SK-N-SH (cell line): ENCODE measurements around the gene LAMA4. TPM values are rescaled to one million over a fixed set of nuclear protein-coding genes. Genes with fewer than 3 reads are reported as not detected.
A peak's percentile ranks its signal among the peaks of the same experiment; 100 is the strongest.

Source experiments
- CTCF ChIA-PET: fragments of 300-600, 350-600 bp; formaldehyde crosslinking; extraction: SDS; loops from one replicate; lab custom pipeline; 2021; lab: Yijun Ruan, JAX
- POLR2A ChIA-PET: fragments of 350-600 bp; sonication (Branson Sonifier 250); formaldehyde crosslinking; extraction: SDS; loops from one replicate; lab custom pipeline; 2020; ENCODE audit warnings: antibody characterized with exemption, inconsistent platforms; lab: Yijun Ruan, JAX
- DNase-seq: peaks from one replicate; pipeline ENCODE4 v3.0.0; 2012
- H2AFZ ChIP-seq: fragments of 200-600 bp; sonication (generic); 2 replicates; pipeline ENCODE4 v1.8.1; 2016; ENCODE audit warnings: antibody characterized with exemption, mild to moderate bottlenecking, low read depth
- H3F3A ChIP-seq: fragments of 200-600 bp; sonication (generic); replicated peaks from 2 replicates; pipeline ENCODE3; 2016; ENCODE audit warnings: antibody characterized with exemption, mild to moderate bottlenecking; ENCODE audit not compliant: insufficient read depth
- H3K27ac ChIP-seq, 2 experiments: fragments of 200-500 bp in 1 of 2; fragments of 200-600 bp in 1 of 2; sonication (Bioruptor generic) in 1 of 2; sonication (generic), shearing (Covaris generic) in 1 of 2; 2 replicates each; pipeline versions ENCODE4 v1.5.1 to v1.6.1; 2014 to 2016; ENCODE audit warnings: low read depth in 2 of 2, inconsistent platforms in 1 of 2, low read length in 1 of 2, mild to moderate bottlenecking in 1 of 2, mixed read lengths in 1 of 2
- H3K27me3 ChIP-seq: fragments of 200-600 bp; sonication (generic), shearing (Covaris generic); 2 replicates; pipeline ENCODE4 v1.6.1; 2016; ENCODE audit warnings: mixed run types; ENCODE audit not compliant: insufficient read depth
- H3K36me3 ChIP-seq, 2 experiments: fragments of 200-500 bp in 1 of 2; fragments of 200-600 bp in 1 of 2; sonication (Bioruptor generic) in 1 of 2; sonication (generic) in 1 of 2; replicated peaks in 1 of 2; 2 replicates each; pipeline versions ENCODE3 to v1.5.1; 2014 to 2016; ENCODE audit warnings: low read length in 1 of 2, mild to moderate bottlenecking in 1 of 2; ENCODE audit not compliant: insufficient read depth in 2 of 2, control insufficient read depth in 1 of 2
- H3K4me1 ChIP-seq, 2 experiments: fragments of 200-500 bp in 1 of 2; fragments of 200-600 bp in 1 of 2; sonication (Bioruptor generic) in 1 of 2; sonication (generic), shearing (Covaris generic) in 1 of 2; 2 replicates each; pipeline versions ENCODE4 v1.5.1 to v1.6.1; 2014 to 2016; ENCODE audit warnings: low read depth in 1 of 2, low read length in 1 of 2, mixed run types in 1 of 2; ENCODE audit not compliant: insufficient read depth in 2 of 2, control insufficient read depth in 1 of 2
- H3K4me2 ChIP-seq: fragments of 200-600 bp; sonication (generic), shearing (Covaris generic); 2 replicates; pipeline ENCODE4 v1.6.1; 2017; ENCODE audit warnings: mixed run types
- H3K4me3 ChIP-seq, 2 experiments: fragments of 200-500 bp in 1 of 2; fragments of 200-600 bp in 1 of 2; sonication (Bioruptor generic) in 1 of 2; sonication (generic), shearing (Covaris generic) in 1 of 2; 2 replicates each; pipeline versions ENCODE4 v1.5.1 to v1.8.1; 2014 to 2016; ENCODE audit warnings: low read depth in 2 of 2, inconsistent platforms in 1 of 2, low read length in 1 of 2, mild to moderate bottlenecking in 1 of 2, mixed read lengths in 1 of 2, moderate library complexity in 1 of 2
- H3K79me2 ChIP-seq: fragments of 200-600 bp; sonication (generic); 2 replicates; pipeline ENCODE4 v1.8.1; 2017; ENCODE audit warnings: mild to moderate bottlenecking; ENCODE audit not compliant: insufficient read depth
- H3K9ac ChIP-seq: fragments of 200-600 bp; sonication (generic); 2 replicates; pipeline ENCODE4 v1.6.1; 2017; ENCODE audit warnings: mixed run types
- H3K9me2 ChIP-seq: fragments of 200-600 bp; sonication (generic); 2 replicates; pipeline ENCODE4 v1.6.1; 2017; ENCODE audit warnings: mixed run types
- H3K9me3 ChIP-seq: fragments of 200-600 bp; sonication (generic); 2 replicates; pipeline ENCODE4 v1.6.1; 2017; ENCODE audit warnings: mixed run types, mild to moderate bottlenecking, moderate library complexity
- H4K20me1 ChIP-seq: fragments of 200-600 bp; sonication (generic); 2 replicates; pipeline ENCODE4 v1.6.1; 2017; ENCODE audit warnings: mild to moderate bottlenecking, mixed run types; ENCODE audit not compliant: insufficient read depth
- CHD2 ChIP-seq: fragments of 150-350 bp; IDR thresholded peaks from 2 replicates; pipeline ENCODE4 v1.6.1; 2018; ENCODE audit warnings: low read length; ENCODE audit not compliant: partially characterized antibody
- EZH2phosphoT487 ChIP-seq: fragments of 200-600 bp; sonication (generic); IDR thresholded peaks from 2 replicates; pipeline ENCODE4 v1.6.1; 2017; ENCODE audit warnings: low read depth, mixed run types, mild to moderate bottlenecking, antibody characterized with exemption, moderate library complexity, borderline replicate concordance
- FOXJ3 ChIP-seq: sonication (generic); formaldehyde crosslinking; IDR thresholded peaks from 2 replicates; pipeline ENCODE4 v1.5.1; 2020; ENCODE audit warnings: mild to moderate bottlenecking, missing genetic modification reagents
- FOXM1 ChIP-seq: IDR thresholded peaks from 2 replicates; pipeline ENCODE4 v1.4.0; 2012; ENCODE audit warnings: low read depth, mild to moderate bottlenecking
- GABPA ChIP-seq: IDR thresholded peaks from 2 replicates; pipeline ENCODE4 v1.4.0; 2012; ENCODE audit warnings: low read depth, mild to moderate bottlenecking
- POLR2AphosphoS5 ChIP-seq: IDR thresholded peaks from 2 replicates; pipeline ENCODE4 v1.6.1; 2012; ENCODE audit warnings: low read depth, low read length
- SIN3A ChIP-seq: IDR thresholded peaks from 2 replicates; pipeline ENCODE4 v1.6.1; 2012; ENCODE audit warnings: low read depth, mild to moderate bottlenecking, low read length, moderate library complexity, borderline replicate concordance
- SMC3 ChIP-seq: IDR thresholded peaks from 2 replicates; pipeline ENCODE4 v1.6.1; 2012; ENCODE audit warnings: low read depth, low read length, improper control_type of control experiment
- YY1 ChIP-seq: IDR thresholded peaks from 2 replicates; pipeline ENCODE4 v1.4.0; 2012; ENCODE audit warnings: low read depth, mild to moderate bottlenecking
- WGBS: methylation state at CpG from one replicate; pipeline ENCODE4 v1.1.6; 2017; ENCODE audit warnings: low lambda C conversion rate; 5-methylcytosine and 5-hydroxymethylcytosine counted together
- polyA plus RNA-seq, 3 experiments: library from polyadenylated mRNA; depleted of rRNA; stranded (reverse); fragments of >200 nt; gene quantifications; 2 replicates each; pipeline ENCODE4 v1.2.3, GENCODE V29; 2012
- TF ChIP-seq, protein P1 (sequence below): IDR thresholded peaks from 2 replicates; pipeline ENCODE4 v1.4.0; 2012; ENCODE audit warnings: low read depth
- TF ChIP-seq, protein P2 (sequence below): fragments of 150-350 bp; IDR thresholded peaks from 2 replicates; pipeline ENCODE4 v1.6.1; 2016; ENCODE audit warnings: mild to moderate bottlenecking, low read depth, low read length

The LAMA4 gene, protein sequence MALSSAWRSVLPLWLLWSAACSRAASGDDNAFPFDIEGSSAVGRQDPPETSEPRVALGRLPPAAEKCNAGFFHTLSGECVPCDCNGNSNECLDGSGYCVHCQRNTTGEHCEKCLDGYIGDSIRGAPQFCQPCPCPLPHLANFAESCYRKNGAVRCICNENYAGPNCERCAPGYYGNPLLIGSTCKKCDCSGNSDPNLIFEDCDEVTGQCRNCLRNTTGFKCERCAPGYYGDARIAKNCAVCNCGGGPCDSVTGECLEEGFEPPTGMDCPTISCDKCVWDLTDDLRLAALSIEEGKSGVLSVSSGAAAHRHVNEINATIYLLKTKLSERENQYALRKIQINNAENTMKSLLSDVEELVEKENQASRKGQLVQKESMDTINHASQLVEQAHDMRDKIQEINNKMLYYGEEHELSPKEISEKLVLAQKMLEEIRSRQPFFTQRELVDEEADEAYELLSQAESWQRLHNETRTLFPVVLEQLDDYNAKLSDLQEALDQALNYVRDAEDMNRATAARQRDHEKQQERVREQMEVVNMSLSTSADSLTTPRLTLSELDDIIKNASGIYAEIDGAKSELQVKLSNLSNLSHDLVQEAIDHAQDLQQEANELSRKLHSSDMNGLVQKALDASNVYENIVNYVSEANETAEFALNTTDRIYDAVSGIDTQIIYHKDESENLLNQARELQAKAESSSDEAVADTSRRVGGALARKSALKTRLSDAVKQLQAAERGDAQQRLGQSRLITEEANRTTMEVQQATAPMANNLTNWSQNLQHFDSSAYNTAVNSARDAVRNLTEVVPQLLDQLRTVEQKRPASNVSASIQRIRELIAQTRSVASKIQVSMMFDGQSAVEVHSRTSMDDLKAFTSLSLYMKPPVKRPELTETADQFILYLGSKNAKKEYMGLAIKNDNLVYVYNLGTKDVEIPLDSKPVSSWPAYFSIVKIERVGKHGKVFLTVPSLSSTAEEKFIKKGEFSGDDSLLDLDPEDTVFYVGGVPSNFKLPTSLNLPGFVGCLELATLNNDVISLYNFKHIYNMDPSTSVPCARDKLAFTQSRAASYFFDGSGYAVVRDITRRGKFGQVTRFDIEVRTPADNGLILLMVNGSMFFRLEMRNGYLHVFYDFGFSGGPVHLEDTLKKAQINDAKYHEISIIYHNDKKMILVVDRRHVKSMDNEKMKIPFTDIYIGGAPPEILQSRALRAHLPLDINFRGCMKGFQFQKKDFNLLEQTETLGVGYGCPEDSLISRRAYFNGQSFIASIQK (N-terminal part only)
- 9.4 and 10.5 TPM in 2 replicates for polyA plus RNA-seq (2012; rRNA removed)
- 6.9 and 7.5 TPM in 2 replicates for polyA plus RNA-seq (2012; cell fraction: cytosol; rRNA removed)
- polyA plus RNA-seq (2012; cell fraction: nucleus; rRNA removed), result 14.6 and 14.9 TPM in 2 replicates

DNA sequence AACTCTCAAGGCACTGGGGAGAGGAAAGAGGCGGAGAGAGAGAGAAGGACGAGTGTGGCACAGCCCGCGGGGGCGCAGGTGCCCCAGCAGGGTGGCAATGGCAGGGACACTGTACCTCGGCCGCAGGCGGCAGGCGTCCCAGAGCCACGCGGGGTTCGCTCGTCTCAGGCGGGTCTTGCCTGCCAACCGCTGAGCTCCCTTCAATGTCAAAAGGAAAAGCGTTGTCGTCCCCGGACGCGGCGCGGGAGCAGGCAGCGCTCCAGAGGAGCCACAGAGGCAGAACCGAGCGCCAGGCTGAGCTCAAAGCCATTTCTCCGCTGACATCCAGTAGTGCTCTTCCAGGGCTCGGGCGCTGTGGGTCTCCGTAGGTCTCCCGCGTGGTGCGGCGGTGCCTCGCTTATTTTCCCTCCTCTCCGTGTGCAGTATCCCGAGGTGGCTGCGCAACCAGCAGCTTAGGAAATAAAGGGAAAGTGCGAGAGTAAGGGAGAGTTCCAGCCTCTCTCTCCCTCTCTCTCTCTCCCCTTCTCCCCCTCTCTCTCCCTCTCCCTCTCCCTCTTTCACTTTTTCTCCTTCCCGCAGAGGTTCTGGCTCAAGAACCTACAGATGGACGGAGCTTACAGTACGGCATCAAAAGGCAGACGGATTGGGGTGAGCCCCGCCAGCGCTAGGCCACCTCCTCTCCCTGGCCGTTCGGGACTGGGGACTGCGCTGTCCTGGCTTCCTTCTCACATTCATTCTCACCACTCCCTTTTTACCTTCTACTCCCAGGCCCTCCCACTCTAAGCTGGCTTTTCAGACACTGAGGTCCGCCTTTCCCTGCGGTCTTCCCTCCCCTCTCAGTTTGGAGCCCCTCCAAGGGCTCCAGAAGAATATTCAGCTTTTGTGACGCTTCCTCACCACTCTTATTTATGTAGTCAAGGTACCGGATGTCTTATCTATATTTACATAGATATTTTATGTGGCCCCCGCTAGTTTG, at the start of gene LAMA4:
TSS of gene LAMA4 (minus strand) at position 727 of the 976 bp plus-strand sequence. CDS start at position 310, 417 bp downstream.
- no peaks in the 10 kb centered on the region for H3F3A ChIP-seq
- peak; percentile 64 for DNase-seq
- peak within 1 kb of the TSS; percentile 63 for H3K4me3 ChIP-seq
- H3K27ac ChIP-seq, result peak within 1 kb of the TSS in 1 of 2 experiments; percentile 80; a peak in 3 of 4 replicates
- H4K20me1 ChIP-seq, result no peaks in the 10 kb centered on the region
- H3K4me2 ChIP-seq, result peak within 1 kb of the TSS; percentile 82
- peaks cover 3 to 18% of the 10 kb centered on the region in 2 experiments; a peak in 2 of 4 replicates for H3K4me1 ChIP-seq
- peak within 1 kb of the TSS; percentile 60; the same call in 1 of the 2 replicates for H3K9ac ChIP-seq
- H3K79me2 ChIP-seq, result no peaks in the 10 kb centered on the region
- H3K27me3 ChIP-seq, result no peaks in the 10 kb centered on the region
- H2AFZ ChIP-seq, result peak within 1 kb of the TSS; percentile 90; the same call in 1 of the 2 replicates
- no peaks in the 10 kb centered on the region for H3K9me2 ChIP-seq
- 38% methylated on average over 41 of the region's 52 CpGs for WGBS
- no peaks in the 10 kb centered on the region for H3K9me3 ChIP-seq
- no peaks in the 10 kb centered on the region for H3K36me3 ChIP-seq
- POLR2A ChIA-PET, result interaction anchor here (0.7 to 1.6 kb wide), 4 partner anchors 17 to 55 kb away, joined by 3 to 9 read pairs (median 4); no protein-coding TSS in a partner anchor
- CTCF ChIA-PET, result interaction anchor here (0.6 to 5.3 kb wide), 11 partner anchors 11 to 103 kb away, joined by 3 to 38 read pairs (median 3); no protein-coding TSS in a partner anchor
- TF ChIP-seq FOXJ3 (CRISPR knock-in tag), result no peak
- peak; percentile 23 for TF ChIP-seq CHD2
- TF ChIP-seq, protein P1, sequence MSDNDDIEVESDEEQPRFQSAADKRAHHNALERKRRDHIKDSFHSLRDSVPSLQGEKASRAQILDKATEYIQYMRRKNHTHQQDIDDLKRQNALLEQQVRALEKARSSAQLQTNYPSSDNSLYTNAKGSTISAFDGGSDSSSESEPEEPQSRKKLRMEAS, result peak; percentile 43; the same call in 1 of the 2 replicates

DNA sequence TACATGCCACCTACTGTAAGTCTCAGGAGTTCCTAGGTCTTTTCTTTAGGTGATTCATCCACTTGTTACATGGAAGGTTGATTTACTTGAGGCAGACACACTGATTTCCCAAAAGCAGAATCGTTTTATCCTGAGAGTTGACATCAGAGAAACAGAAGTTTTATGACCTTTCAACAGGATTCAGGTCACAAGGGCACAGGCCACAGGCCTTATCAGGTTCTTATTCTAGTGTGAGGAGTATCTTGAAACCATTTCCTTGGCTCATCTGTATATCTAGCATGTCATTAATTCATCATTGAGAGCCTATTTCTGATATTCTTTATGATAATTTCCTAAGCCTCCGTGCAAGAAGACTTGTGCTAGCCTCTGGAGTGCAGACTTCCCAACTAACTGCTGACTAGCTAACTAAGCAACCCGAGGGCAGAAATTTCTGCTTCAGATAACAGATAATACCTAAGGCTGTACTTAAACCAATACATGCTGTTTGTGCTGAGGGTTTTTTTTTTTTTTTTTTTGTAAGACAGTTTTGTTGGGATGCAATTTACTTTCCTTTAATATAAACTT, 47.9 kb upstream of the LAMA4 start:
- H3K4me3 ChIP-seq, result no peak overlapping the region
- no peaks in the 10 kb centered on the region for H3K79me2 ChIP-seq
- H3K9me2 ChIP-seq, result no peaks in the 10 kb centered on the region
- H3K36me3 ChIP-seq, result no peaks in the 10 kb centered on the region
- no peaks in the 10 kb centered on the region for H3K27me3 ChIP-seq
- TF ChIP-seq, protein P1, result no peak
- TF ChIP-seq POLR2AphosphoS5 (no peak), FOXM1 (no peak), YY1 (no peak), SIN3A (no peak), EZH2phosphoT487 (no peak), GABPA (no peak), SMC3 (no peak)
- TF ChIP-seq, protein P2, sequence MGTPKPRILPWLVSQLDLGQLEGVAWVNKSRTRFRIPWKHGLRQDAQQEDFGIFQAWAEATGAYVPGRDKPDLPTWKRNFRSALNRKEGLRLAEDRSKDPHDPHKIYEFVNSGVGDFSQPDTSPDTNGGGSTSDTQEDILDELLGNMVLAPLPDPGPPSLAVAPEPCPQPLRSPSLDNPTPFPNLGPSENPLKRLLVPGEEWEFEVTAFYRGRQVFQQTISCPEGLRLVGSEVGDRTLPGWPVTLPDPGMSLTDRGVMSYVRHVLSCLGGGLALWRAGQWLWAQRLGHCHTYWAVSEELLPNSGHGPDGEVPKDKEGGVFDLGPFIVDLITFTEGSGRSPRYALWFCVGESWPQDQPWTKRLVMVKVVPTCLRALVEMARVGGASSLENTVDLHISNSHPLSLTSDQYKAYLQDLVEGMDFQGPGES, result no peak
- H3F3A ChIP-seq, result peaks cover 33% of the 10 kb centered on the region
- no peaks in the 10 kb centered on the region for H3K9me3 ChIP-seq
- H3K4me1 ChIP-seq, result peaks cover 0 to 40% of the 10 kb centered on the region in 2 experiments; a peak in 3 of 4 replicates
- CTCF ChIA-PET, result interaction anchor here (1.5 to 4.5 kb wide), 2 partner anchors 10 to 122 kb away, joined by 4 to 31 read pairs; no protein-coding TSS in a partner anchor
- no peaks in the 10 kb centered on the region for H4K20me1 ChIP-seq
- H3K9ac ChIP-seq, result no peak overlapping the region
- no peak overlapping the region for H3K4me2 ChIP-seq
- H2AFZ ChIP-seq, result no peak overlapping the region
- DNase-seq, result no peak
- POLR2A ChIA-PET, result no interaction called here
- peak overlapping the region in 1 of 2 experiments; percentile 99; a peak in 2 of 4 replicates for H3K27ac ChIP-seq
- 60% methylated on average over 3 of the region's 3 CpGs for WGBS
